ENCODE results near the gene HJV.

The HJV gene

DNA sequence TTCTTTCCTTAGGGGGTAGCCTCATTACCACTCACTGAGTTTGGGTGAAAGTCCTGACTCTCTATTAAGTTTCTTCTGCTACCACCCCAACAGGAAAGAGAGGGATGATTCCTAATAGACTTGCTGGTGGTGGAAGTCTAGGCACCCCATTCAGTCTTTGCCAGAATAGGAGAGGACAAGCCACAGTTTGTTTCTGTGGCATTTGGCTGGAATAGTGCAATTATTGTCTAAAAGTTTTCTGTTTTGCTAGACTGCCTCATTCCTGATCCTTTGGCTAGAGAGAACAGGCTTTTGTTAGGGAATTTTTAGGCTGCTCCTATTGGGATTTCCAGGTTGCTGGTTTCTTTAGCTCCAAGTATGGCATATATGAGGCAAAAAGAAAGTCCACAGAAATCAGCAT, 9.9 kb upstream of the HJV start:
- TF ChIP-seq RAD21 (IDR thresholded peaks at IDR 0.05; ENCODE audit: low read depth) (no peak), EP300 (IDR thresholded peaks at IDR 0.05; ENCODE audit: borderline replicate concordance) (no peak), ZBTB7A (IDR thresholded peaks at IDR 0.05; ENCODE audit: low read depth) (no peak), NFIC (IDR thresholded peaks at IDR 0.05) (no peak), YY1 (IDR thresholded peaks at IDR 0.05; ENCODE audit: low read depth) (no peak), CREB1 (IDR thresholded peaks at IDR 0.05; ENCODE audit: low read depth) (no peak), TCF12 (IDR thresholded peaks at IDR 0.05; ENCODE audit: low read depth) (no peak), TAF1 (IDR thresholded peaks at IDR 0.05; ENCODE audit: low read depth) (no peak), FOXM1 (IDR thresholded peaks at IDR 0.05; ENCODE audit: borderline replicate concordance, low read depth) (no peak), TEAD4 (IDR thresholded peaks at IDR 0.05) (no peak), EGR1 (IDR thresholded peaks at IDR 0.05) (no peak), CEBPB (IDR thresholded peaks at IDR 0.05) (no peak)
- TF ChIP-seq, protein P1, sequence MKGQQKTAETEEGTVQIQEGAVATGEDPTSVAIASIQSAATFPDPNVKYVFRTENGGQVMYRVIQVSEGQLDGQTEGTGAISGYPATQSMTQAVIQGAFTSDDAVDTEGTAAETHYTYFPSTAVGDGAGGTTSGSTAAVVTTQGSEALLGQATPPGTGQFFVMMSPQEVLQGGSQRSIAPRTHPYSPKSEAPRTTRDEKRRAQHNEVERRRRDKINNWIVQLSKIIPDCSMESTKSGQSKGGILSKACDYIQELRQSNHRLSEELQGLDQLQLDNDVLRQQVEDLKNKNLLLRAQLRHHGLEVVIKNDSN (IDR thresholded peaks at IDR 0.05), result no peak
- TF ChIP-seq, protein P2, sequence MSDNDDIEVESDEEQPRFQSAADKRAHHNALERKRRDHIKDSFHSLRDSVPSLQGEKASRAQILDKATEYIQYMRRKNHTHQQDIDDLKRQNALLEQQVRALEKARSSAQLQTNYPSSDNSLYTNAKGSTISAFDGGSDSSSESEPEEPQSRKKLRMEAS (IDR thresholded peaks at IDR 0.05), result no peak
- TF ChIP-seq, protein P3, sequence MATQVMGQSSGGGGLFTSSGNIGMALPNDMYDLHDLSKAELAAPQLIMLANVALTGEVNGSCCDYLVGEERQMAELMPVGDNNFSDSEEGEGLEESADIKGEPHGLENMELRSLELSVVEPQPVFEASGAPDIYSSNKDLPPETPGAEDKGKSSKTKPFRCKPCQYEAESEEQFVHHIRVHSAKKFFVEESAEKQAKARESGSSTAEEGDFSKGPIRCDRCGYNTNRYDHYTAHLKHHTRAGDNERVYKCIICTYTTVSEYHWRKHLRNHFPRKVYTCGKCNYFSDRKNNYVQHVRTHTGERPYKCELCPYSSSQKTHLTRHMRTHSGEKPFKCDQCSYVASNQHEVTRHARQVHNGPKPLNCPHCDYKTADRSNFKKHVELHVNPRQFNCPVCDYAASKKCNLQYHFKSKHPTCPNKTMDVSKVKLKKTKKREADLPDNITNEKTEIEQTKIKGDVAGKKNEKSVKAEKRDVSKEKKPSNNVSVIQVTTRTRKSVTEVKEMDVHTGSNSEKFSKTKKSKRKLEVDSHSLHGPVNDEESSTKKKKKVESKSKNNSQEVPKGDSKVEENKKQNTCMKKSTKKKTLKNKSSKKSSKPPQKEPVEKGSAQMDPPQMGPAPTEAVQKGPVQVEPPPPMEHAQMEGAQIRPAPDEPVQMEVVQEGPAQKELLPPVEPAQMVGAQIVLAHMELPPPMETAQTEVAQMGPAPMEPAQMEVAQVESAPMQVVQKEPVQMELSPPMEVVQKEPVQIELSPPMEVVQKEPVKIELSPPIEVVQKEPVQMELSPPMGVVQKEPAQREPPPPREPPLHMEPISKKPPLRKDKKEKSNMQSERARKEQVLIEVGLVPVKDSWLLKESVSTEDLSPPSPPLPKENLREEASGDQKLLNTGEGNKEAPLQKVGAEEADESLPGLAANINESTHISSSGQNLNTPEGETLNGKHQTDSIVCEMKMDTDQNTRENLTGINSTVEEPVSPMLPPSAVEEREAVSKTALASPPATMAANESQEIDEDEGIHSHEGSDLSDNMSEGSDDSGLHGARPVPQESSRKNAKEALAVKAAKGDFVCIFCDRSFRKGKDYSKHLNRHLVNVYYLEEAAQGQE (IDR thresholded peaks at IDR 0.05; ENCODE audit: low read depth), result no peak

DNA sequence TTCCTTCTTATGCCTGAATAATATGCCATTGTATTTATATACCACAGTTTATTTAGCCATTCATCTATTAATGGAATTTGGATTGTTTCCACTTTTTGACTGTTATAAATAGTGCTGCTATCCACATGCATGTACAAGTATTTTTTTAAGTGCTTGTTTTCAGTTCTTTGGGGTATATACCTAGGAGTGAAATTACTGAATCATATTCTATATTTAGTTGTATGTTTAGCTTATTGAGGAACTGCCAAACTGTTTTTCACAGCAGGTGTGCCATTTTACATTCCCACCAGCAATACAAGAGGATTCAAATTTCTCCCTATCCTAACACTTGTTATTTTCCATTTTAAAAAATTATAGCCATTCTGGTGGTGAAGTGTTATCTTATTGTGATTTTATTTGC, 7.6 kb upstream of the HJV start:
- TF ChIP-seq NFIC (IDR thresholded peaks at IDR 0.05) (no peak), TEAD4 (IDR thresholded peaks at IDR 0.05) (no peak), TCF12 (IDR thresholded peaks at IDR 0.05; ENCODE audit: low read depth) (no peak), TAF1 (IDR thresholded peaks at IDR 0.05; ENCODE audit: low read depth) (no peak), CEBPB (IDR thresholded peaks at IDR 0.05) (no peak), EGR1 (IDR thresholded peaks at IDR 0.05) (no peak), EP300 (IDR thresholded peaks at IDR 0.05; ENCODE audit: borderline replicate concordance) (no peak), CREB1 (IDR thresholded peaks at IDR 0.05; ENCODE audit: low read depth) (no peak)
- TF ChIP-seq, protein P1 (IDR thresholded peaks at IDR 0.05), result no peak
- TF ChIP-seq, protein P2 (IDR thresholded peaks at IDR 0.05), result no peak

DNA sequence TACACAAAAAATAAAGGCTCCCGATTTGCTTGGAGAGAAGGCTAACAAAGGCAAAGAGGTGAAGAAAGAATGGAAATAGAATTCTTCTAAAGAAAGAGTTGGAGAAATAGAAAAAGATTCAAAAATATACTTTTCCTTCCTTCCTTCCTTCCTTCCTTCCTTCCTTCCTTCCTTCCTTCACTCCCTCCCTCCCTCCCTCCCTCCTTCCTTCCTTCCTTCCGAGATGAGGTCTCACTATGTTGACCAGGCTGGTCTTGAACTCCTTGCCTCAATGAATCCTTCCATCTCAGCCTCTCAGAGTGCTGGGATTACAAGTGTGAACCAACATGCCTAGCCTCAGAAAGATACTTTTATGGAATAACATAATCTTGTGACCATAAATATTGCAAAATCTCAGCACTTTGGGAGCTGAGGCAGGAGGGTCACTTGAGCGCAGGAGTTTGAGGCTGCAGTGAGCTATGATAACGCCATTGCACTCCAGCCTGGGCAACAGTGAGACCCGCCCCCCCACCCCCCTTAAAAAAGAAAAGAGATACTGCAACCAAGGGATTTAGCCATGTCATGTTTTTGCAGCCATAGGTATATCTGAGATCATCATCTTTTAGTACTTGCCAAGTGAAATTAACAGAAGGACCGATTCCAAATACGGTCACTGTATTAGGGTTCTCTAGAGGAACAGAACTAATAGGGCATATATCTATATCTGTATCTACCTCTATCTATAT, 1.0 kb upstream of the HJV start:
- TF ChIP-seq TAF1 (IDR thresholded peaks at IDR 0.05; ENCODE audit: low read depth), result no peak
- TF ChIP-seq YY1 (IDR thresholded peaks at IDR 0.05; ENCODE audit: low read depth), result no peak
- no peak for TF ChIP-seq TCF12 (IDR thresholded peaks at IDR 0.05; ENCODE audit: low read depth)
- no peak for TF ChIP-seq EP300 (IDR thresholded peaks at IDR 0.05; ENCODE audit: borderline replicate concordance)
- TF ChIP-seq, protein P2 (IDR thresholded peaks at IDR 0.05), result no peak
- no peak for TF ChIP-seq TEAD4 (IDR thresholded peaks at IDR 0.05)
- TF ChIP-seq, protein P1 (IDR thresholded peaks at IDR 0.05), result no peak
- TF ChIP-seq, protein P3 (IDR thresholded peaks at IDR 0.05; ENCODE audit: low read depth), result no peak
- no peak for TF ChIP-seq FOXM1 (IDR thresholded peaks at IDR 0.05; ENCODE audit: borderline replicate concordance, low read depth)
- no peak for TF ChIP-seq NFIC (IDR thresholded peaks at IDR 0.05)
- no peak for TF ChIP-seq RAD21 (IDR thresholded peaks at IDR 0.05; ENCODE audit: low read depth)
- TF ChIP-seq CREB1 (IDR thresholded peaks at IDR 0.05; ENCODE audit: low read depth), result no peak
- TF ChIP-seq ZBTB7A (IDR thresholded peaks at IDR 0.05; ENCODE audit: low read depth), result no peak
- no peak for TF ChIP-seq CEBPB (IDR thresholded peaks at IDR 0.05)
- TF ChIP-seq EGR1 (IDR thresholded peaks at IDR 0.05), result no peak

DNA sequence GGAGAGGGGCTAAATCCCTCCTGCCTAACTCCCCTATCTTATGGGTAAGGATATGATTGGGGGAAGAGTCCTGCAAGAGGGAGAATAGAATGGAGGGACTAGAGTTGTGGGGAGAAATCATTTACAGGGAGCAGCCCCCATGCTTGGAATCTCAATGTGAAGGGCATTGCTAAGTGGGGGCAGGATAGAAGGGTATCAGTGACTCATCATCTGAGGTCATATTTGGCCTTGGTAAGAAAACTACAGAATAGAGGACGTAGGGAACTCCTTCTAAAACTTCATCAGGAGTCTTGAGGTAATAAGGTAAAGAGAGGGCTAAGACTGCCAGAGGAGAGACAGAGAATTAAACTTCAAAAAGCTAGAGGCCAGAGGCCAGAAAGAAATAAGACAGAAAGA, 487 bp downstream of the HJV start:
- TF ChIP-seq EGR1 (IDR thresholded peaks at IDR 0.05) (no peak), TAF1 (IDR thresholded peaks at IDR 0.05; ENCODE audit: low read depth) (no peak), EP300 (IDR thresholded peaks at IDR 0.05; ENCODE audit: borderline replicate concordance) (no peak), TEAD4 (IDR thresholded peaks at IDR 0.05) (no peak), TCF12 (IDR thresholded peaks at IDR 0.05; ENCODE audit: low read depth) (no peak), RAD21 (IDR thresholded peaks at IDR 0.05; ENCODE audit: low read depth) (no peak), FOXM1 (IDR thresholded peaks at IDR 0.05; ENCODE audit: borderline replicate concordance, low read depth) (no peak), CEBPB (IDR thresholded peaks at IDR 0.05) (no peak), YY1 (IDR thresholded peaks at IDR 0.05; ENCODE audit: low read depth) (no peak), CREB1 (IDR thresholded peaks at IDR 0.05; ENCODE audit: low read depth) (no peak), ZBTB7A (IDR thresholded peaks at IDR 0.05; ENCODE audit: low read depth) (no peak), NFIC (IDR thresholded peaks at IDR 0.05) (no peak)
- TF ChIP-seq, protein P2 (IDR thresholded peaks at IDR 0.05), result no peak
- TF ChIP-seq, protein P1 (IDR thresholded peaks at IDR 0.05), result no peak
- TF ChIP-seq, protein P3 (IDR thresholded peaks at IDR 0.05; ENCODE audit: low read depth), result no peak

Data from Ishikawa (cell line).